Tibial nerve (tissue), 4 donors: Measurements from ENCODE around the gene SSTR3.
A peak's percentile ranks its signal among the peaks of the same experiment; 100 is the strongest.

Source experiments
- EP300 ChIP-seq, 2 donors: sonication (generic); formaldehyde crosslinking; IDR thresholded peaks; one replicate each; pipeline ENCODE4 v1.6.1; 2017; ENCODE audit warnings: antibody characterized with exemption in 2 of 2, mild to moderate bottlenecking in 1 of 2
- TF ChIP-seq, protein P1 (sequence below), 5 experiments: fragments of 200-600 bp in 3 of 5; fragments of 450-650 bp in 2 of 5; sonication (generic) in 3 of 5; IDR thresholded peaks; one replicate each; pipeline ENCODE4 v1.5.1; 2016 to 2019; ENCODE audit warnings: antibody characterized with exemption in 5 of 5, mild to moderate bottlenecking in 3 of 5, moderate library complexity in 2 of 5

DNA sequence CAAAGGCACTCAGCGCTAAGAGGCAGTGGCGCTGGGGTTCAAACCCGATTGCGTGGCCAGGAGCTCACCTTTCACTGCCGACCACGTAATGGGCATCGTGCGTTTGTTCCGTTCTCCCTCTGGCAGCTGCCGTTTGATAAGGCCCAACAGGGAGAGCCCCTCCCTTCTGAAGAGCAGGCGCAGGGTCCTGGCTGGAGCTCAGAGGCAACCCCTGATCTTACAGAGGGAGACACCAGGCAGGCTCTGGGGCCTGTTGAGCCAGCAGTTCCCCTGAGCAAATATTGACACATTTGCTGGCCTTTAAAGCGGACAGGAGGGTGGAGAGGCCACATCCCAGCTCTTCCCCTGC, 12.5 kb downstream of the SSTR3 start:
- TF ChIP-seq, protein P1, sequence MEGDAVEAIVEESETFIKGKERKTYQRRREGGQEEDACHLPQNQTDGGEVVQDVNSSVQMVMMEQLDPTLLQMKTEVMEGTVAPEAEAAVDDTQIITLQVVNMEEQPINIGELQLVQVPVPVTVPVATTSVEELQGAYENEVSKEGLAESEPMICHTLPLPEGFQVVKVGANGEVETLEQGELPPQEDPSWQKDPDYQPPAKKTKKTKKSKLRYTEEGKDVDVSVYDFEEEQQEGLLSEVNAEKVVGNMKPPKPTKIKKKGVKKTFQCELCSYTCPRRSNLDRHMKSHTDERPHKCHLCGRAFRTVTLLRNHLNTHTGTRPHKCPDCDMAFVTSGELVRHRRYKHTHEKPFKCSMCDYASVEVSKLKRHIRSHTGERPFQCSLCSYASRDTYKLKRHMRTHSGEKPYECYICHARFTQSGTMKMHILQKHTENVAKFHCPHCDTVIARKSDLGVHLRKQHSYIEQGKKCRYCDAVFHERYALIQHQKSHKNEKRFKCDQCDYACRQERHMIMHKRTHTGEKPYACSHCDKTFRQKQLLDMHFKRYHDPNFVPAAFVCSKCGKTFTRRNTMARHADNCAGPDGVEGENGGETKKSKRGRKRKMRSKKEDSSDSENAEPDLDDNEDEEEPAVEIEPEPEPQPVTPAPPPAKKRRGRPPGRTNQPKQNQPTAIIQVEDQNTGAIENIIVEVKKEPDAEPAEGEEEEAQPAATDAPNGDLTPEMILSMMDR (IDR thresholded peaks at IDR 0.05): peak in 1 of 5 experiments; percentile 22
- TF ChIP-seq EP300 (IDR thresholded peaks at IDR 0.05): no peak
